ENCODE data around the gene NCAM1. TPM values are rescaled to one million over a fixed set of nuclear protein-coding genes. Genes with fewer than 3 reads are reported as not detected.

NCAM1 gene
- total RNA-seq, 2 experiments from 2014 or later: not detected

GRCh38 chr11:113110046-113110445, 148.8 kb downstream of the NCAM1 start:
- CTCF ChIA-PET: no interaction called here
- DNase-seq: no peak
- Mint-ChIP-seq H3K36me3 (ENCODE audit: low read depth) (no peaks in the 10 kb centered on the region), H3K27ac (no peak overlapping the region), H3K4me3 (no peak overlapping the region), H3K27me3 (ENCODE audit: low read depth) (peaks cover 13% of the 10 kb centered on the region), H3K4me1 (ENCODE audit: low read depth) (no peaks in the 10 kb centered on the region), H3K9me3 (no peaks in the 10 kb centered on the region)
- intact Hi-C loops (cut with micrococcal nuclease): no loop called here

- DNase-seq: no peak
- intact Hi-C loops (cut with micrococcal nuclease): no loop called here
- CTCF ChIA-PET: no interaction called here
- no peak overlapping the region for H3K4me3 Mint-ChIP-seq
- peaks cover 10% of the 10 kb centered on the region for H3K27me3 Mint-ChIP-seq (ENCODE audit: low read depth)
- H3K36me3 Mint-ChIP-seq (ENCODE audit: low read depth): no peaks in the 10 kb centered on the region
- H3K9me3 Mint-ChIP-seq: no peaks in the 10 kb centered on the region
- no peak overlapping the region for H3K27ac Mint-ChIP-seq
- H3K4me1 Mint-ChIP-seq (ENCODE audit: low read depth): no peaks in the 10 kb centered on the region
Observed at GRCh38 chr11:113111156-113111555, 149.9 kb downstream of the NCAM1 start.

GRCh38 chr11:113112307-113112706, 151.1 kb downstream of the NCAM1 start:
- H3K9me3 Mint-ChIP-seq: no peaks in the 10 kb centered on the region
- CTCF ChIA-PET: no interaction called here
- intact Hi-C loops (cut with micrococcal nuclease): no loop called here
- no peak overlapping the region for H3K27ac Mint-ChIP-seq
- no peak overlapping the region for H3K4me3 Mint-ChIP-seq
- peaks cover 10% of the 10 kb centered on the region for H3K27me3 Mint-ChIP-seq (ENCODE audit: low read depth)
- H3K36me3 Mint-ChIP-seq (ENCODE audit: low read depth): no peaks in the 10 kb centered on the region
- DNase-seq: no peak
- H3K4me1 Mint-ChIP-seq (ENCODE audit: low read depth): no peaks in the 10 kb centered on the region

DNA sequence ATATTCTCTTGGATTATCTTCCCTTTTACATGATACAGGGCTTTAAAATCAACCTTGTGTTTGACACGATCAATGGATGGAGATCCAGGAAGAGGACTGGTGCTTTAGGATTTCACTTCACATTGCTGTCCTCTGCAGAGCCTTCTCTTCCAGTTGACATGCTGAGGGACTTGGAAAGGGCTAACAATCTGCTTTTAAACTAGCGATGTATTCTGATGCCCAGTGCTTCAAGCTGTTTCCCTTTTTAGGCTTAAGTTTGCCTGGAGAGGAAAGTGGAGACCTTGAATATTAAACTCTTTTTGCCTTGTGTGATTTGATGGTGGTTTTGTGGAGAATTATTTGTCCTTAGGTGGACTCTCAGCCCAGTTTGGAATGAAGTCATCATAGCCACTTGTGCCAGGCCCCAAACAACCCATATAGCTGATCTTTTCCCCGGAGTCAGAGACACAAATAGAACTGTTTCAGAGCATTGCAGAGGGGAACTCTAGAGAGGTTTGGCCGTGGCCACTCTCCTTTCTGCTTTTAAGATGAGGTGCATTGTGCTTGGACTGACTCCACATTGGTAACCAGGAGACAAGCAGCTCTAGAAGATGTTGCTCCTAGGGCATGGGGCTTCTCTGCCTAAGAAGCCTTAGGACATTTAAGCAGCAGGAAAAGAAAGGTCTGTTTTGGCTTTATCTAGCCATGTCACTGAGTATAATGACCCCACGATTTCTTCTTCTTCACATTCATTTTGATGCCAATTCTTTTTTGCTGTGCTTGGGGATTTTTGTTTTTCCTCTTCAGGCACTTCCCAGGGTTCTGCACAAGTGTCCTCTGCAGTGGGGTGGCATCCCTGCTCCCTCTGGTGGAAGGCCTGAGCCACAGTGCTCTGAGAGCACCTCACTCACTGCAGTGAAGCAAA, 152.8 kb downstream of the NCAM1 start:
- H3K27me3 Mint-ChIP-seq (ENCODE audit: low read depth): peaks cover 7% of the 10 kb centered on the region
- H3K4me3 Mint-ChIP-seq: no peak overlapping the region
- H3K4me1 Mint-ChIP-seq (ENCODE audit: low read depth): no peaks in the 10 kb centered on the region
- H3K9me3 Mint-ChIP-seq: no peaks in the 10 kb centered on the region
- CTCF ChIA-PET: interaction anchor here (0.7 to 0.8 kb wide), 2 partner anchors 18 to 526 kb away, joined by 3 read pairs; no protein-coding TSS in a partner anchor
- DNase-seq: peak; percentile 17
- H3K36me3 Mint-ChIP-seq (ENCODE audit: low read depth): no peaks in the 10 kb centered on the region
- intact Hi-C loops (cut with micrococcal nuclease): loop anchor here (2.0 kb wide), 1 partner anchor 525 kb away; no protein-coding TSS in a partner anchor
- no peak overlapping the region for H3K27ac Mint-ChIP-seq

- no peak overlapping the region for H3K4me3 Mint-ChIP-seq
- H3K27me3 Mint-ChIP-seq (ENCODE audit: low read depth): peaks cover 8% of the 10 kb centered on the region
- CTCF ChIA-PET: interaction anchor here (0.7 to 0.8 kb wide), 2 partner anchors 18 to 526 kb away, joined by 3 read pairs; no protein-coding TSS in a partner anchor
- intact Hi-C loops (cut with micrococcal nuclease): loop anchor here (2.0 kb wide), 1 partner anchor 526 kb away; no protein-coding TSS in a partner anchor
- H3K4me1 Mint-ChIP-seq (ENCODE audit: low read depth): no peaks in the 10 kb centered on the region
- DNase-seq: no peak
- no peaks in the 10 kb centered on the region for H3K36me3 Mint-ChIP-seq (ENCODE audit: low read depth)
- no peaks in the 10 kb centered on the region for H3K9me3 Mint-ChIP-seq
- H3K27ac Mint-ChIP-seq: no peak overlapping the region
Observed at GRCh38 chr11:113114705-113115027, 153.4 kb downstream of the NCAM1 start.

- intact Hi-C loops (cut with micrococcal nuclease): no loop called here
- no peak overlapping the region for H3K4me3 Mint-ChIP-seq
- no peaks in the 10 kb centered on the region for H3K9me3 Mint-ChIP-seq
- H3K4me1 Mint-ChIP-seq (ENCODE audit: low read depth): no peaks in the 10 kb centered on the region
- DNase-seq: no peak
- H3K36me3 Mint-ChIP-seq (ENCODE audit: low read depth): no peaks in the 10 kb centered on the region
- CTCF ChIA-PET: no interaction called here
- no peak overlapping the region for H3K27ac Mint-ChIP-seq
- peaks cover 10% of the 10 kb centered on the region for H3K27me3 Mint-ChIP-seq (ENCODE audit: low read depth)
Observed at GRCh38 chr11:113118104-113118503, 156.9 kb downstream of the NCAM1 start.

DNA sequence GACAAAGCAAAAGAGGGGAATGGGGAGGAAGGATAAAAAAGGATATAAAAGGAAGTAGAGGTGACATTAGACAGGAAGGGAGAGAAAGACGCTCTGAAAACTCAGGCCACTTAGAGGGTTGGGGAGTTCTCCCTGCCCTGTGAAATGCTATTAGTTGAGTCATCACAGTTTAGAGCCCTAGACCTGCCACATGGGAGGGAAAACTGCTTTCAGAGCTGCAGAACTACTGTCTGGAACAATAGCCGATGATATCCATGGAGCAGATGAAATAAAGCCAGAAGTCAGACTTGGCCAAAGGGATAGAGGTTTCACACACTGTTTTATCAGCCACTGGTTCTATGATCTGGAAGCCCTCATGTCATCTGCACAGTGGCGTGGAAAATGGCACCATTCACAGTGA, 157.9 kb downstream of the NCAM1 start:
- CTCF ChIA-PET: no interaction called here
- Mint-ChIP-seq H3K4me1 (ENCODE audit: low read depth) (no peaks in the 10 kb centered on the region), H3K36me3 (ENCODE audit: low read depth) (no peaks in the 10 kb centered on the region), H3K4me3 (no peak overlapping the region), H3K27ac (no peak overlapping the region), H3K27me3 (ENCODE audit: low read depth) (peaks cover 10% of the 10 kb centered on the region), H3K9me3 (no peaks in the 10 kb centered on the region)
- DNase-seq: no peak
- intact Hi-C loops (cut with micrococcal nuclease): no loop called here

DNA sequence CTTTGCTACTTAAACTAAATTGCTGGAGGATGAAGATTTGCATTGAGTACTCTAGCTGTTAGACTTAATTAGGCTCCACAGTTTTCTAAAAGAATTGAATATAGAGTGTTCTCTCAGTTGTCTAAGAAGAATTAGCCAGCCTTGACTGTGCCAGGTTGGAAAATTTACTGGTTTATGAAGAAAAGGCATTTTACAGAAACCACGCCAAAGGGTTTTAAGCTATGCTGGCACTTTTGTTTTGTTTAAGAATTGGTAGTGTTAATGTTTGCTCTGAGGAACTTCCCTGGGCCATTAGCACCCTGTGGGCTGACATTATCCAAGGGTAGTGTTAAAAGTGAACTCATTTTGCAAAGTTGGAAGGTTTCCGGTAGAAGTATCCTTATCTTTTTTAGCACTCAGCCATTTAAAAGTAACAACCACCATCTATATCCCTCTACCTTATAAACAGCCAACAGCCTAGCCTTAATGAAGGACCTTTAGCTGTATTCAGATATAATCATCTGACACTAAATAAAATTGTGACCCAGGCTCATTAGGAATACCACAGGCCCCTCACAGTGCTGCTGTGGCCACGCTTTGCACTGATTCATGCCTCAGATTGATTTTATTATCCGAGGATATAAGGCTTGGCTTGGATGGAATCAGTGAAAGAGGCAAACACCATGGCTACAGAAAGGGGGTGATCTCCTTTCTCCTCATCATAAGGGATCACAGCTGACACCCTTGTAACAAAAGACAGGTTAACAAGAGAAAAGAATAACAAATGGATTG, 158.9 kb downstream of the NCAM1 start:
- no peak overlapping the region for H3K27ac Mint-ChIP-seq
- H3K4me1 Mint-ChIP-seq (ENCODE audit: low read depth): no peaks in the 10 kb centered on the region
- DNase-seq: no peak
- peaks cover 10% of the 10 kb centered on the region for H3K27me3 Mint-ChIP-seq (ENCODE audit: low read depth)
- H3K36me3 Mint-ChIP-seq (ENCODE audit: low read depth): no peaks in the 10 kb centered on the region
- H3K4me3 Mint-ChIP-seq: no peak overlapping the region
- no peaks in the 10 kb centered on the region for H3K9me3 Mint-ChIP-seq
- CTCF ChIA-PET: no interaction called here
- intact Hi-C loops (cut with micrococcal nuclease): no loop called here

- intact Hi-C loops (cut with micrococcal nuclease): no loop called here
- Mint-ChIP-seq H3K9me3 (no peaks in the 10 kb centered on the region), H3K4me1 (ENCODE audit: low read depth) (no peaks in the 10 kb centered on the region), H3K4me3 (no peak overlapping the region), H3K36me3 (ENCODE audit: low read depth) (no peaks in the 10 kb centered on the region), H3K27me3 (ENCODE audit: low read depth) (peaks cover 10% of the 10 kb centered on the region), H3K27ac (no peak overlapping the region)
- no peak for DNase-seq
- CTCF ChIA-PET: no interaction called here
Observed at GRCh38 chr11:113121746-113122145, 160.5 kb downstream of the NCAM1 start.

DNA sequence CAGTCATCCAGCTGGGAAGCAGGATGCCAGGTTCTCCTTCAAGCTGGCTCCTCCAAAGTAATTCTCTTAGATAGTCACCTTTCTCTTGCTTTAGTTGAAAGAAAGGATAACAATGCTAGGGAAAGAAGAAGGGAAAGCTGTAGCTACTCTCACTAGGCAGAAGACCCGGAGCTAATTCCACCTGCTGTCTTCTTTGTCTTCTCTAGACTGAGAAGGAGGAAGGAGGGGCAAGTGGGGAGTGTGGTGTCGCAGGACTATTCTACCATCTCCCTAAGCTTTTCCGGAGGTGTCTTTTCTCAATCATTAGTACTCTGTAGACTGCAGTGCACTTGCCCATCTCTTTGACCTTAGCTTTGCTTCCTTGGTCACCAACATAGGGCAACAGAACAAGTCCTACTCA, 162.8 kb downstream of the NCAM1 start:
- CTCF ChIA-PET: interaction anchor here (0.8 kb wide), 1 partner anchor 536 kb away, joined by 3 read pairs; no protein-coding TSS in a partner anchor
- H3K4me1 Mint-ChIP-seq (ENCODE audit: low read depth): no peaks in the 10 kb centered on the region
- H3K27ac Mint-ChIP-seq: no peak overlapping the region
- no peak overlapping the region for H3K4me3 Mint-ChIP-seq
- intact Hi-C loops (cut with micrococcal nuclease): no loop called here
- DNase-seq: no peak
- H3K36me3 Mint-ChIP-seq (ENCODE audit: low read depth): no peaks in the 10 kb centered on the region
- no peaks in the 10 kb centered on the region for H3K9me3 Mint-ChIP-seq
- peaks cover 7% of the 10 kb centered on the region for H3K27me3 Mint-ChIP-seq (ENCODE audit: low read depth)

DNA sequence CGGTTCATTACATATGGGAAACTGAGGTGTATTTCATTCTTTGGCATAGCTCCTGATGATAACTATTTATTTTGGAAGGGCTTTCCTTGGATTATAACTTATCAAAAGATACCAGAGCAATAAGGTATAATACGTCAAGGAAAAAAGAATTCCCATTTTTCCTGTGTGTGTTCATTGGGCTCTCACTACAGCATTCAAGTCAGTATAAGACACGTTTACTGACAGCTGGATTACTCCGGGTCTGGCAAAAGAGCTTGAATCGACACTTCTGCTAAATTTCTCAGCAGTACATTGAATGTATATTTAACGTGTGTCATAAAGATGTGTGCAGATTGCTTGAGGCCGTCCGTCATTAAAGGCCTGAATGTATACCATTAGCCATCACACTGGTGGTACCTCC, 163.4 kb downstream of the NCAM1 start:
- Mint-ChIP-seq H3K4me1 (ENCODE audit: low read depth) (no peaks in the 10 kb centered on the region), H3K36me3 (ENCODE audit: low read depth) (no peaks in the 10 kb centered on the region), H3K27ac (no peak overlapping the region), H3K9me3 (no peaks in the 10 kb centered on the region), H3K27me3 (ENCODE audit: low read depth) (peaks cover 6% of the 10 kb centered on the region), H3K4me3 (no peak overlapping the region)
- no peak for DNase-seq
- CTCF ChIA-PET: no interaction called here
- intact Hi-C loops (cut with micrococcal nuclease): no loop called here

DNA sequence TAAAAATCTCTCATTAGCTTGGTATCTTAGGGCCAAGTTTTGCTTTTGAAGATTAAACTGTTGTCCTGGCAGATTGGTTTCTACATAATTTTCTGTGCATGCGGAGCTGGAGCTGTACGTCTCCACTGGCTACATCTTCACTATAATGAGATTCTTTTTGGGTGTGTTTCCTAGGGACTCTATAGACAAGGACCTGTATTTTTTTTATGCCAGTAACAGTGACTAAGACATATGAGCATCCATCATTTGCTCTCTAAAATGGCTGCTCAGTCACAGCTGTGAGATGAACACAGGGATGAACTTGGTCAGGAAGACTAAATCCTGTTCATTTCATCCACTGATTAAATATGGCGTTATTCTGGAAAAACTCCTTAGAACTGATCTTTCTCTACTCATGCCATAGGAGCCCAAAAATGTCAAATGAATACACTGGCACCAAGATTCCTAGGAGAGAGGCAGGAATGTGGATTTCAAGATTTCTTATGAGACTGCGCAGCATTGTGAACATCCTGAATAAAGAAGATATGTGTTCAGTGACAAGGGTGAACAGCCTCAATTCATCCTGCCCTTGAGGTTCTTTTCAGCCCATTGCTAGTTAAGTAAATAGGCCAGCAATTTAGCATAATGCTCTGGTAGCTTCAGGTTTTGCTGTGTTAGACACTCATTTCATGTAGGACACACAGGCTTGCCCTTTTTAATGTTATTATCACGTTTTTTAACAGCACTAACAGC, 168.2 kb downstream of the NCAM1 start:
- H3K4me1 Mint-ChIP-seq (ENCODE audit: low read depth): no peaks in the 10 kb centered on the region

More for the DNA sequence above, 168.2 kb downstream of the NCAM1 start:
- Mint-ChIP-seq H3K36me3 (ENCODE audit: low read depth) (no peaks in the 10 kb centered on the region), H3K4me3 (no peak overlapping the region), H3K27me3 (ENCODE audit: low read depth) (no peaks in the 10 kb centered on the region), H3K9me3 (no peaks in the 10 kb centered on the region), H3K27ac (no peak overlapping the region)
- DNase-seq: no peak
- intact Hi-C loops (cut with micrococcal nuclease): no loop called here
- CTCF ChIA-PET: no interaction called here
